Neural cell (in vitro differentiated cells): ENCODE data around the gene ENDOV. TPM values are rescaled to one million over a fixed set of nuclear protein-coding genes. Genes with fewer than 3 reads are reported as not detected.

Experiments
- H2AFZ ChIP-seq: fragments of 200-600, 300-800 bp; sonication (generic), shearing (Covaris generic); 2 replicates; pipeline ENCODE4 v1.6.0; 2014; ENCODE audit warnings: low read depth, mild to moderate bottlenecking, antibody characterized with exemption, low read length, moderate library complexity
- H3F3A ChIP-seq: fragments of 200-600 bp; shearing (Covaris generic); 2 replicates; pipeline ENCODE4 v1.6.1; 2016; ENCODE audit warnings: mild to moderate bottlenecking, moderate library complexity, mixed read lengths, antibody characterized with exemption, low read length; ENCODE audit not compliant: insufficient read depth, poor library complexity, severe bottlenecking
- H3K27ac ChIP-seq: fragments of 200-600, 300-800 bp; sonication (generic), shearing (Covaris generic); 2 replicates; pipeline ENCODE4 v1.5.1; 2014; ENCODE audit warnings: mild to moderate bottlenecking, low read length, moderate library complexity
- H3K27me3 ChIP-seq: fragments of 300-800, 200-600 bp; sonication (generic), shearing (Covaris generic); 2 replicates; pipeline ENCODE4 v1.6.0; 2014; ENCODE audit warnings: mild to moderate bottlenecking, low read depth, low read length, moderate library complexity; ENCODE audit not compliant: insufficient read depth
- H3K36me3 ChIP-seq: fragments of 300-800, 200-600 bp; sonication (generic), shearing (Covaris generic); 2 replicates; pipeline ENCODE4 v1.5.1; 2014; ENCODE audit warnings: mild to moderate bottlenecking, antibody characterized with exemption, low read length, moderate library complexity; ENCODE audit not compliant: insufficient read depth
- H3K4me2 ChIP-seq: fragments of 300-800, 200-600 bp; sonication (generic), shearing (Covaris generic); 2 replicates; pipeline ENCODE4 v1.6.0; 2014; ENCODE audit warnings: mild to moderate bottlenecking, low read length
- H3K4me3 ChIP-seq: fragments of 300-800, 200-600 bp; sonication (generic), shearing (Covaris generic); 2 replicates; pipeline ENCODE4 v1.5.1; 2014; ENCODE audit warnings: mild to moderate bottlenecking, low read length, moderate library complexity
- H3K79me2 ChIP-seq: fragments of 200-600 bp; shearing (Covaris generic); replicated peaks from 2 replicates; pipeline ENCODE4 v1.6.0; 2014; ENCODE audit warnings: mild to moderate bottlenecking, low read length, moderate library complexity; ENCODE audit not compliant: insufficient read depth
- H3K9ac ChIP-seq: fragments of 300-800, 200-600 bp; sonication (generic), shearing (Covaris generic); 2 replicates; pipeline ENCODE4 v1.6.1; 2016; ENCODE audit warnings: mild to moderate bottlenecking, low read length, mixed read lengths
- H3K9me2 ChIP-seq: fragments of 200-600 bp; shearing (Covaris generic); 2 replicates; pipeline ENCODE4 v1.6.1; 2016; ENCODE audit warnings: mild to moderate bottlenecking, low read length, mixed read lengths; ENCODE audit not compliant: insufficient read depth
- H3K9me3 ChIP-seq: fragments of 200-600, 300-800 bp; sonication (generic), shearing (Covaris generic); 2 replicates; pipeline ENCODE4 v1.6.1; 2016; ENCODE audit warnings: mild to moderate bottlenecking, mixed run types, low read length, moderate library complexity, mixed read lengths
- H4K20me1 ChIP-seq: fragments of 200-600 bp; shearing (Covaris generic); 2 replicates; pipeline ENCODE4 v1.6.1; 2016; ENCODE audit warnings: mild to moderate bottlenecking, mixed run types; ENCODE audit not compliant: insufficient read depth
- CTCF ChIP-seq: fragments of 450-650 bp; IDR thresholded peaks from 2 replicates; pipeline ENCODE4 v1.5.1; 2014; ENCODE audit warnings: antibody characterized with exemption, mild to moderate bottlenecking, moderate library complexity; ENCODE audit not compliant: poor library complexity, severe bottlenecking
- EP300 ChIP-seq: fragments of 450-650 bp; conservative IDR thresholded peaks from 2 replicates; pipeline ENCODE4 v1.6.1; 2014; ENCODE audit warnings: antibody characterized with exemption, mild to moderate bottlenecking, moderate library complexity; ENCODE audit not compliant: poor library complexity, severe bottlenecking
- EZH2 ChIP-seq: fragments of 200-600, 300-800 bp; shearing (Covaris generic), sonication (generic); IDR thresholded peaks from 2 replicates; pipeline ENCODE4 v1.6.1; 2014; ENCODE audit warnings: antibody characterized with exemption, low read length, borderline replicate concordance, mild to moderate bottlenecking; ENCODE audit not compliant: insufficient read depth, poor library complexity, severe bottlenecking
- MXI1 ChIP-seq: fragments of 450-650 bp; conservative IDR thresholded peaks from 2 replicates; pipeline ENCODE4 v1.6.1; 2014; ENCODE audit warnings: antibody characterized with exemption, mild to moderate bottlenecking; ENCODE audit not compliant: poor library complexity, severe bottlenecking
- POLR2AphosphoS5 ChIP-seq: IDR thresholded peaks from 2 replicates; pipeline ENCODE4 v1.6.1; 2012
- RAD21 ChIP-seq: fragments of 450-650 bp; conservative IDR thresholded peaks from 2 replicates; pipeline ENCODE4 v1.6.1; 2014; ENCODE audit warnings: antibody characterized with exemption, mild to moderate bottlenecking, moderate library complexity
- REST ChIP-seq: IDR thresholded peaks from 2 replicates; pipeline ENCODE4 v1.6.1; 2012; ENCODE audit warnings: borderline replicate concordance
- SMC3 ChIP-seq: fragments of 450-650 bp; conservative IDR thresholded peaks from 2 replicates; pipeline ENCODE4 v1.6.1; 2014; ENCODE audit warnings: antibody characterized with exemption, mild to moderate bottlenecking, moderate library complexity; ENCODE audit not compliant: poor library complexity
- TAF1 ChIP-seq: IDR thresholded peaks from 2 replicates; pipeline ENCODE4 v1.6.1; 2012; ENCODE audit warnings: low read depth
- polyA plus RNA-seq: library from polyadenylated mRNA; depleted of rRNA; stranded (reverse); fragments of >200 nt; gene quantifications from 2 replicates; pipeline ENCODE4 v1.2.3, GENCODE V29; 2014

Gene ENDOV
- polyA plus RNA-seq, 1 donor from 2014 or later = 31.2 TPM

GRCh38 chr17:80418589-80418988 lies 3.6 kb downstream of the ENDOV start:
- H3K9me2 ChIP-seq = no peaks in the 10 kb centered on the region
- no peaks in the 10 kb centered on the region for H3K9me3 ChIP-seq
- H3K4me3 ChIP-seq = no peak overlapping the region
- H4K20me1 ChIP-seq = no peaks in the 10 kb centered on the region
- peaks cover 23% of the 10 kb centered on the region for H3K79me2 ChIP-seq
- no peaks in the 10 kb centered on the region for H3K27me3 ChIP-seq
- H3K36me3 ChIP-seq = no peaks in the 10 kb centered on the region
- H3F3A ChIP-seq = no peaks in the 10 kb centered on the region
- no peak overlapping the region for H2AFZ ChIP-seq
- H3K9ac ChIP-seq = no peak overlapping the region
- no peak for TF ChIP-seq TAF1
- TF ChIP-seq SMC3 = no peak
- TF ChIP-seq POLR2AphosphoS5 = no peak
- TF ChIP-seq MXI1 = no peak
- no peak for TF ChIP-seq EP300
- no peak for TF ChIP-seq CTCF
- TF ChIP-seq EZH2 = no peak
- TF ChIP-seq REST = no peak
- no peak for TF ChIP-seq RAD21
- H3K4me2 ChIP-seq = no peak overlapping the region
- no peak overlapping the region for H3K27ac ChIP-seq

GRCh38 chr17:80419255-80419654 lies 4.3 kb downstream of the ENDOV start:
- Histone ChIP-seq H3K9ac (peak overlapping the region; percentile 38), H3K27ac (peak overlapping the region; percentile 62), H3K9me3 (no peaks in the 10 kb centered on the region), H3F3A (no peaks in the 10 kb centered on the region), H3K4me2 (no peak overlapping the region), H3K4me3 (peak overlapping the region; percentile 34), H4K20me1 (no peaks in the 10 kb centered on the region), H3K9me2 (no peaks in the 10 kb centered on the region), H2AFZ (no peak overlapping the region), H3K79me2 (peaks cover 17% of the 10 kb centered on the region), H3K27me3 (no peaks in the 10 kb centered on the region), H3K36me3 (no peaks in the 10 kb centered on the region)
- TF ChIP-seq EP300 = no peak
- TF ChIP-seq MXI1 = no peak
- no peak for TF ChIP-seq SMC3
- TF ChIP-seq POLR2AphosphoS5 = no peak
- no peak for TF ChIP-seq RAD21
- no peak for TF ChIP-seq EZH2
- no peak for TF ChIP-seq TAF1
- TF ChIP-seq REST = no peak
- no peak for TF ChIP-seq CTCF
